Measurements from ENCODE around the gene LTA. TPM values are rescaled to one million over a fixed set of nuclear protein-coding genes. Genes with fewer than 3 reads are reported as not detected.

Gene LTA
- total RNA-seq, 1 donor from 2014 or later, result 0.27 TPM

DNA sequence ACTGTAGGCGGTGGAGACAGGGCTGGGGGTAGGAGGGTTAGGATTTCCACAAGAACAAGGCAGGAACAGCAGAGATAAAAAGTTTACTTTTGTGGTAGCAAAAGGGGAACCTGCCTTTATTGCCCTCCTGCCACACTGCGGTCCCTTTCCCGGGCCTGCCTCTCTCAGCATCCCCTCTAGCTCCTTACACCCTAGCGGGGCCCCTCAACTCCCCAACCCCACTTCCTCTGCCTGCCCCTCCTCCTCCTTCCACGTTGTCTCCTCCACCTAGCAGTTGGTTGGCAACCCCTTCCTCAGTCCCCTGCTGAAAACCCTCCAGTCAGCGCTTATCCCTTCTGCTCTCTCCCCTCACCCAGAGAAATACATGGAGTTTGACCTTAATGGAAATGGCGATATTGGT, 43.7 kb downstream of the LTA start:
- intact Hi-C loops (cut with DNase I), result no loop called here
- ATAC-seq, result no peak

DNA sequence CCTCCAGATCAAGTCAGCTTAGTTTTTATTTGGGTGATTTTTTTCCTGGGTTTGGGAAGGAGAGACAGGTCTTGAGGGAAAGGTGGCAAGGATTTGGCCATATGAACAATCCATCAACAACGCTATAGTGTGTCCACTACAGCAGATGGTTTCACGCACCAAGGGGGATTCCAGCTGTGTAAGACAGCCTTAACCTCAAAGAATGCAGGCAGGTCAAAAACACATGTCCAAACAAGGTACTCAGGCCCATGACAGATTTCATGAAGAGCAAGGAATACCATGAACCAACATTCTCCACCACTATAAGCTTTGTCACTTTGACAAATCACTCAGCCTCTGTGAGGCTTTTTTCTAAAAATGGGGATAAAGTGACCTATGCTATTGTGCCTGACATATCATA, 44.9 kb downstream of the LTA start:
- intact Hi-C loops (cut with DNase I), result no loop called here
- ATAC-seq, result no peak

More for the DNA sequence above, 43.7 kb downstream of the LTA start:
- no peak for DNase-seq (ENCODE audit: low spot score)

GRCh38 chr6:31619805-31620585, 47.9 kb downstream of the LTA start:
- intact Hi-C loops (cut with DNase I), result no loop called here
- DNase-seq (ENCODE audit: low spot score) (peak; percentile 98), ATAC-seq (peak; percentile 97)

More for the DNA sequence above, 44.9 kb downstream of the LTA start:
- no peak for DNase-seq (ENCODE audit: low spot score)

GRCh38 chr6:31620586-31621319, 48.7 kb downstream of the LTA start, which contains the start of gene PRRC2A:
PRRC2A (plus strand) TSS chr6:31620715; CDS start chr6:31622790, 2,075 bp downstream.
- intact Hi-C loops (cut with DNase I), result no loop called here
- ATAC-seq (peak; percentile 33), DNase-seq (ENCODE audit: low spot score) (peak; percentile 97)

GRCh38 chr6:31621320-31621939, 49.3 kb downstream of the LTA start:
- intact Hi-C loops (cut with DNase I), result no loop called here
- DNase-seq (ENCODE audit: low spot score), result no peak
- no peak for ATAC-seq

DNA sequence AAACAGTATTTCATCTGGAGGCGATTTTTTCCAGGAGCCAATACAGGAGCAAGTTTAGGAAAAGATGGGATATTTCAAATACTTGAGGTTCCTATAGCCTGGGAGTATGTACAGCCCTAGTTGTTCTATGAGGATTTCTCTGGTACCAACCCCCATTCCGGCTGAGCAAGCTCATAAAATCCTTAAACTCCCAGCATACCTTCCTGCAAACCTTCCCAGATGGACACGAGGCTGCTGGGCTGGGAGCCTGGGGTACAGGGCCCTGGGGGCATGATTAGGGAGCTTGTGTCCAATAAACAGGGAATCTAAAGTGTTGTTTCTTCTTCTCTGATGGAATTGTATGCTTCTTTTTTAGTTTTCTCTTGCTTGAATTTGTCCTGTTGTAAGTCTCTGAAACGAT, 49.9 kb downstream of the LTA start:
- ATAC-seq (no peak), DNase-seq (ENCODE audit: low spot score) (no peak)
- intact Hi-C loops (cut with DNase I), result no loop called here

- ATAC-seq, result no peak
- intact Hi-C loops (cut with DNase I), result no loop called here
- DNase-seq (ENCODE audit: low spot score), result no peak
These were observed 50.6 kb downstream of the LTA start for GRCh38 chr6:31622684-31623091.

Other genes with a start within 250 kb of the LTA start
- 990 TPM for gene HLA-B, start 215.1 kb upstream of the LTA start, total RNA-seq
- 26.5 TPM for gene MICA, start 168.7 kb upstream of the LTA start, total RNA-seq
- gene MICB, start 74.1 kb upstream of the LTA start, total RNA-seq, result 2.9 TPM
- gene MCCD1, start 43.3 kb upstream of the LTA start, total RNA-seq, result not detected
- 258 TPM for gene DDX39B, start 30.3 kb upstream of the LTA start, total RNA-seq
- gene ATP6V1G2, start 25.7 kb upstream of the LTA start, total RNA-seq, result 4.8 TPM
- gene NFKBIL1, start 24.7 kb upstream of the LTA start, total RNA-seq, result 23.0 TPM
- gene TNF, start 3.3 kb downstream of the LTA start, total RNA-seq, result 0.40 TPM
- 4.0 TPM for gene LTB, start 10.1 kb downstream of the LTA start, total RNA-seq
- gene LST1, start 14.0 kb downstream of the LTA start, total RNA-seq, result 17.7 TPM
- gene NCR3, start 20.7 kb downstream of the LTA start, total RNA-seq, result 1.1 TPM
- gene AIF1, start 42.9 kb downstream of the LTA start, total RNA-seq, result 50.6 TPM
- 166 TPM for gene PRRC2A, start 48.4 kb downstream of the LTA start, total RNA-seq
- 201 TPM for gene BAG6, start 80.4 kb downstream of the LTA start, total RNA-seq
- gene APOM, start 83.6 kb downstream of the LTA start, total RNA-seq, result 0.53 TPM
- 14.5 TPM for gene C6orf47, start 88.5 kb downstream of the LTA start, total RNA-seq
- 16.7 TPM for gene GPANK1, start 92.7 kb downstream of the LTA start, total RNA-seq
- gene CSNK2B, start 93.8 kb downstream of the LTA start, total RNA-seq, result 116 TPM
- gene LY6G5B, start 97.7 kb downstream of the LTA start, total RNA-seq, result 20.4 TPM
- gene LY6G5C, start 108.8 kb downstream of the LTA start, total RNA-seq, result 2.1 TPM
- 46.0 TPM for gene ABHD16A, start 131.0 kb downstream of the LTA start, total RNA-seq
- not detected for gene LY6G6F, start 134.6 kb downstream of the LTA start, total RNA-seq
- gene LY6G6D, start 143.1 kb downstream of the LTA start, total RNA-seq, result not detected
- gene LY6G6C, start 149.5 kb downstream of the LTA start, total RNA-seq, result 0.71 TPM
- gene MPIG6B, start 151.1 kb downstream of the LTA start, total RNA-seq, result 0.62 TPM
- 124 TPM for gene DDAH2, start 157.0 kb downstream of the LTA start, total RNA-seq
- gene CLIC1, start 164.2 kb downstream of the LTA start, total RNA-seq, result 239 TPM
- gene MSH5, start 167.7 kb downstream of the LTA start, total RNA-seq, result 21.2 TPM
- gene SAPCD1, start 190.4 kb downstream of the LTA start, total RNA-seq, result 4.9 TPM
- 0.94 TPM for gene VWA7, start 205.0 kb downstream of the LTA start, total RNA-seq
- 42.3 TPM for gene VARS1, start 223.5 kb downstream of the LTA start, total RNA-seq
- gene LSM2, start 234.7 kb downstream of the LTA start, total RNA-seq, result 30.1 TPM
- 2.8 TPM for gene HSPA1L, start 243.0 kb downstream of the LTA start, total RNA-seq
- gene HSPA1A, start 243.3 kb downstream of the LTA start, total RNA-seq, result 195 TPM